HG02884 (cell line): ENCODE data around the gene PCNX3.
"Not testable (repeated sequence)": the region's sequence is repeated elsewhere in the genome, so short reads cannot be mapped to it uniquely, and the experiment has no call there.

ENCODE experiments used
- ATAC-seq: cut with Tn5 transposase; IDR thresholded peaks from one replicate; pipeline ENCODE4 v1.9.1; 2021; ENCODE audit warnings: mild to moderate bottlenecking, moderate library complexity; ENCODE audit not compliant: unreplicated experiment

The PCNX3 gene

GRCh38 chr11:65680192-65680743, 64.7 kb downstream of the PCNX3 start:
- no peak for ATAC-seq

- not testable (repeated sequence) for ATAC-seq
These were observed 67.9 kb downstream of the PCNX3 start for GRCh38 chr11:65683480-65683879.

- no peak for ATAC-seq
These were observed 70.4 kb downstream of the PCNX3 start for GRCh38 chr11:65685981-65686380.
